ENCODE measurements around the gene SCYGR2. TPM values are rescaled to one million over a fixed set of nuclear protein-coding genes. Genes with fewer than 3 reads are reported as not detected.

The SCYGR2 gene
- total and polyA plus RNA-seq, 5 donors = not detected

DNA sequence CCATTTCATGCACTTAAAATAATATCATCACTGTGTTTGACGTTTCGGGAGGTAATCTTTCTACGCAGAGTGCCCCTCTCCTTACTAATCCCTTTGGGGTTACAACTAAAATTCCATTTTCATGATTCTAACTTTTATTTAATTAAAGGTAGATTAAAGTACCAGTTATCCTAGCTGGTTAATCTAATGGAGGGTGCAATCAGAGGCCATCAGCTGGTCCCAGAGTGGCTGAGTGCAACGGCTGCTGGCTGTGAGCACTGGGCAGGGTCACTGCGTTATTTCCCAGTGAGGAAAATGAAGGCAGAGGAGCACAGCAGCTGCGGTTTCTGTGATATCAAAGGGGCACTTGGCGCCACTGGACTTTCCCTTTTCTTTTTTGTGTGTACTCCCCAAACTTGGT lies 30.7 kb downstream of the SCYGR2 start:
- Histone ChIP-seq H3K4me3 (ENCODE audit: low read length) (no peak overlapping the region), H3K4me1 (ENCODE audit: control insufficient read depth, insufficient read depth, low read length) (no peaks in the 10 kb centered on the region), H3K27ac (ENCODE audit: low read length) (no peak overlapping the region), H3K27me3 (ENCODE audit: control insufficient read depth, insufficient read depth) (no peaks in the 10 kb centered on the region), H3K9me3 (ENCODE audit: control insufficient read depth, low read length) (no peaks in the 10 kb centered on the region)
- DNase-seq = no peak
- no peak for ATAC-seq
- intact Hi-C loops (cut with DNase I) = no loop called here
- 51% methylated on average over 7 of the region's 7 CpGs for WGBS

DNA sequence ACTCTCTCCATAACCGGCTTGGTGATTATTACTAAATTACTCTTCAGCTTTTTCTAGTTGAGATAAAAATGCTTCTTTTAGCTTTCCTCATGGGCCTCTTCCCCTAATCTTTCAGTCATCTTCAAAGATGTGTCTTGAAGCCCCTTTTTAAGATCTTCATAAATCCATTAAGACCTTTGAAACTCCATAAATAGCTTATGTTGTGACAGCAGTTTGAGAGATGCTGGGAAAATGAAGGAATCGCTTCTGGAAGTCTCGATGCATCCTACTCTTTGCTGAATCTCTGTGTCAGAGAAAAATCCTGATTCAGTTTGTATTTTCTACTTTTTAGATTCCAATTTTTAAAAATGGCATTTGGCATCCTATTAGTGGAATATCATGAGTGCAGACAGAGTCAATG lies 31.6 kb downstream of the SCYGR2 start:
- ATAC-seq = no peak
- Histone ChIP-seq H3K4me1 (ENCODE audit: control insufficient read depth, insufficient read depth, low read length) (no peaks in the 10 kb centered on the region), H3K4me3 (ENCODE audit: low read length) (no peak overlapping the region), H3K27me3 (ENCODE audit: control insufficient read depth, insufficient read depth) (no peaks in the 10 kb centered on the region), H3K27ac (ENCODE audit: low read length) (no peak overlapping the region), H3K9me3 (ENCODE audit: control insufficient read depth, low read length) (no peaks in the 10 kb centered on the region)
- DNase-seq = no peak
- WGBS = 71% methylated on average over 3 of the region's 3 CpGs
- intact Hi-C loops (cut with DNase I) = no loop called here

DNA sequence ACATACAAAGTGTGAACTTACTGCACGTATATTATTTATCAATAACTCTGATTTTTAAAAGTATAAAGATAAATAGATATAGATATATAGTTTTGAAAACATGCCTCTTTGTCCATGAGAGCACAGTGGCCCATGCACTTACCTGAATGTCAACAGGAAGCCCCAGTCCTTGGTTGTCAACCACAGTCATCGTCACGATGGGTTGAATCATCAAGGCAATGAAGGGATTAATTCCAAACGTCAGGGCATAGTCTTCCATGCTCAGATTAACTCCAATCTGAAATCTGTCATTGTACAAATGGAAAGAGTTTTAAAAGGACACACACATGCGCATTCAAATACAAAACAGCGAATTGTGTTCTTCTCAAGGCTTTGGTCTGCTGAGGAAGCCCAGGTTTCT lies 34.1 kb downstream of the SCYGR2 start:
- ATAC-seq = no peak
- Histone ChIP-seq H3K4me1 (ENCODE audit: control insufficient read depth, insufficient read depth, low read length) (no peaks in the 10 kb centered on the region), H3K27ac (ENCODE audit: low read length) (no peak overlapping the region), H3K9me3 (ENCODE audit: control insufficient read depth, low read length) (no peaks in the 10 kb centered on the region), H3K27me3 (ENCODE audit: control insufficient read depth, insufficient read depth) (no peaks in the 10 kb centered on the region), H3K4me3 (ENCODE audit: low read length) (no peak overlapping the region)
- no peak for DNase-seq
- intact Hi-C loops (cut with DNase I) = no loop called here
- 84% methylated on average over 6 of the region's 6 CpGs for WGBS

DNA sequence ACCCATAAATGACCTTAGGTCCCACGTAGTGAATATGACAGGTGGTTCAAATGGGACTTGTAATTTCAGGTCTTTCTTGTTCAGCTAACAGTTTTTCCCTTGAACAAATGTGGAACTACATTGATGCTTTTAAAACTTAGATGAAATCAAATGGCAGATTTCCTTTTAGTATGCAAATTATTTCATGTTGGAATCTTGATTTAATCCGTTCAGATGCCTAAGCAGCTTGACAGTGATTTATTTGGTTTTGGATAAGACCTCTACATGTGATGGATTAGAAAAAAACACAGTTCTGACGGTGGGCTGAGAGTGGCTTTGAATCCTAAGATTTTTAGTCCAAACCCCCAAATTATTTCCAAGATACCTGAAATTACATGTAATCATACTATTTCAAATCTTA lies 35.5 kb downstream of the SCYGR2 start:
- Histone ChIP-seq H3K27me3 (ENCODE audit: control insufficient read depth, insufficient read depth) (no peaks in the 10 kb centered on the region), H3K4me3 (ENCODE audit: low read length) (no peak overlapping the region), H3K27ac (ENCODE audit: low read length) (no peak overlapping the region), H3K4me1 (ENCODE audit: control insufficient read depth, insufficient read depth, low read length) (no peaks in the 10 kb centered on the region), H3K9me3 (ENCODE audit: control insufficient read depth, low read length) (no peaks in the 10 kb centered on the region)
- ATAC-seq (no peak), DNase-seq (no peak)
- intact Hi-C loops (cut with DNase I) = no loop called here
- 64% methylated on average over 3 of the region's 3 CpGs for WGBS

DNA sequence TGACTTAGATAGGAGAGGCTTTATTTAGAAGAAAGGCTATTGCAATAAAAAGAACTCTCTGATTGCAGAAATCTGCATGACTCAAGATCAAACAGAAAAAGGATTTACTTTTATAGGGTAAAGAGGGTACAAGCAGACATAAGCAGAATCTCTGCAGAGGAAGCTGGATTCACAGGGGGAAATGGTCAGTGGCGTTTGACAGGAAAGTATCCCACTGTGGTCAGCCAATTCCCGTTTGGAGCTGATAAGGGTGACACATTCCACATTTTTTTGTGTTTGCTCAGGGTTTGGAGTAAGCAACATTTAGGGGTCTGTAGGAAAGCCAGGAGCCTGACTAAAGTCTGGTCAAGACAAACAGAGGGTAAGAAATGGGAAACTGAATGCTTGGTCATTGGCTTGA lies 44.0 kb downstream of the SCYGR2 start:
- H3K27ac ChIP-seq (ENCODE audit: low read length) = no peak overlapping the region
- intact Hi-C loops (cut with DNase I) = no loop called here
- DNase-seq = no peak
- H3K27me3 ChIP-seq (ENCODE audit: control insufficient read depth, insufficient read depth) = peaks cover 2% of the 10 kb centered on the region
- 8% methylated on average over 2 of the region's 2 CpGs for whole genome bisulfite sequencing
- no peak for ATAC-seq
- H3K4me3 ChIP-seq (ENCODE audit: low read length) = no peak overlapping the region
- no peaks in the 10 kb centered on the region for H3K4me1 ChIP-seq (ENCODE audit: control insufficient read depth, insufficient read depth, low read length)
- no peaks in the 10 kb centered on the region for H3K9me3 ChIP-seq (ENCODE audit: control insufficient read depth, low read length)

DNA sequence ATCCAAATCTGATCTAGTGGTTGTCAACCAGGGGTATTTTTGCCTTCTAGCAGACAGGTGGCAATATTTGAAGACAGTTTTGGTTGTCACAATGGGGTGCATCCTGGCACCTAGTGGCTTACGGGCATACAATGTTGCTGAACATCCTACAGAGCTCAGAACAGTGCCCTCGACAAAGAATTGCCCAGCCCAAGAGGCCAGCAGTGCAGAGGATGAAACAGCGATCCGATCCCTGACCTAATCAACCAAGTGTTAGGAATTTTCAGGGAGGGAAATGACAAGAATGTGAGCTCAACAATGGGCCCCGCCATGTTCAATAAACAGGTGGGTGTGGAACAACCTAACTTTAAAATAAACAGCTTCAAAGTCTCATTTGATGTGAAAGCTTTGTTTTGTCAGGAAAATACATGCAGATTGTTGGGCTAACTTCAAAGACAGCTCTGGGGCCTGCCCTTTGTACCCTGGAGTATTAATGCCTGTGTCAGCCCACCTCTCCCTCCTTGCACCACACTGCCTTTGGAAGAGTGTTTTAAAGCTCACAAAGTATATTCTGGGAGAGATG lies 45.4 kb downstream of the SCYGR2 start:
- Histone ChIP-seq H3K27me3 (ENCODE audit: control insufficient read depth, insufficient read depth) (peaks cover 2% of the 10 kb centered on the region), H3K9me3 (ENCODE audit: control insufficient read depth, low read length) (no peaks in the 10 kb centered on the region), H3K4me1 (ENCODE audit: control insufficient read depth, insufficient read depth, low read length) (no peaks in the 10 kb centered on the region), H3K27ac (ENCODE audit: low read length) (no peak overlapping the region), H3K4me3 (ENCODE audit: low read length) (no peak overlapping the region)
- WGBS = 85% methylated on average over 5 of the region's 5 CpGs
- ATAC-seq (no peak), DNase-seq (no peak)
- intact Hi-C loops (cut with DNase I) = no loop called here

Other genes with a start within 250 kb of the SCYGR2 start
- not detected for gene TM4SF20, start 219.6 kb upstream of the SCYGR2 start, total RNA-seq
- gene TM4SF20, start 219.6 kb upstream of the SCYGR2 start, polyA plus RNA-seq = not detected
- gene SCYGR1, start 210.9 kb upstream of the SCYGR2 start, total RNA-seq = not detected
- not detected for gene SCYGR1, start 210.9 kb upstream of the SCYGR2 start, polyA plus RNA-seq
- gene AGFG1, start 126.7 kb upstream of the SCYGR2 start, total RNA-seq = 10 to 100 TPM; 41.2 to 65.3 (median 50.4) TPM
- gene AGFG1, start 126.7 kb upstream of the SCYGR2 start, polyA plus RNA-seq = 21.5 TPM
- not detected for gene SCYGR3, start 15.9 kb downstream of the SCYGR2 start, total RNA-seq
- gene SCYGR3, start 15.9 kb downstream of the SCYGR2 start, polyA plus RNA-seq = not detected
- gene SCYGR4, start 18.6 kb downstream of the SCYGR2 start, total RNA-seq = not detected
- not detected for gene SCYGR4, start 18.6 kb downstream of the SCYGR2 start, polyA plus RNA-seq
- gene SCYGR5, start 67.9 kb downstream of the SCYGR2 start, total RNA-seq = not detected
- gene SCYGR5, start 67.9 kb downstream of the SCYGR2 start, polyA plus RNA-seq = not detected
- gene SLC19A3, start 119.1 kb downstream of the SCYGR2 start, total RNA-seq = 1 to 10 TPM in 2 of 4 donors, under 1 TPM in 2; 0.29 to 5.0 (median 0.87) TPM
- 3.5 TPM for gene SLC19A3, start 119.1 kb downstream of the SCYGR2 start, polyA plus RNA-seq
- gene SCYGR6, start 125.9 kb downstream of the SCYGR2 start, total RNA-seq = not detected
- not detected for gene SCYGR6, start 125.9 kb downstream of the SCYGR2 start, polyA plus RNA-seq
- gene SCYGR7, start 129.4 kb downstream of the SCYGR2 start, total RNA-seq = not detected
- not detected for gene SCYGR7, start 129.4 kb downstream of the SCYGR2 start, polyA plus RNA-seq
- not detected for gene SCYGR8, start 147.0 kb downstream of the SCYGR2 start, total RNA-seq
- not detected for gene SCYGR8, start 147.0 kb downstream of the SCYGR2 start, polyA plus RNA-seq
- gene CCL20, start 214.9 kb downstream of the SCYGR2 start, total RNA-seq = not detected
- gene CCL20, start 214.9 kb downstream of the SCYGR2 start, polyA plus RNA-seq = not detected

Data from right cardiac atrium (tissue), 5 donors.